OCI-LY3 (cell line): ENCODE results near the gene BEST3.

ENCODE experiments used
- H2AFZ ChIP-seq: fragments of 200-600, 300-600 bp; shearing (Covaris generic); 2 replicates; pipeline ENCODE4 v1.6.0; 2014; ENCODE audit warnings: antibody characterized with exemption, low read depth, low read length
- H3K27ac ChIP-seq: fragments of 200-600, 300-600 bp; sonication (generic); 2 replicates; pipeline ENCODE4 v1.5.1; 2014; ENCODE audit warnings: mild to moderate bottlenecking, low read length, moderate library complexity, mixed read lengths
- H3K27me3 ChIP-seq: fragments of 200-600, 300-600 bp; sonication (generic); 2 replicates; pipeline ENCODE4 v1.6.1; 2014; ENCODE audit warnings: low read depth, low read length, mixed read lengths
- H3K36me3 ChIP-seq: fragments of 200-600, 300-600 bp; sonication (generic); replicated peaks from 2 replicates; pipeline ENCODE3; 2014; ENCODE audit warnings: low read depth, low read length, mixed read lengths
- H3K4me1 ChIP-seq: fragments of 300-600, 200-600 bp; sonication (generic); 2 replicates; pipeline ENCODE4 v1.6.1; 2014; ENCODE audit warnings: low read length, mixed read lengths
- H3K4me2 ChIP-seq: fragments of 200-600, 300-600 bp; sonication (generic); 2 replicates; pipeline ENCODE4 v1.6.1; 2014; ENCODE audit warnings: low read length, mixed read lengths
- H3K4me3 ChIP-seq: fragments of 300-600, 200-600 bp; sonication (generic); 2 replicates; pipeline ENCODE4 v1.5.1; 2014; ENCODE audit warnings: antibody characterized with exemption, mild to moderate bottlenecking, low read length, moderate library complexity
- H3K79me2 ChIP-seq: fragments of 300-600, 200-600 bp; shearing (Covaris generic); 2 replicates; pipeline ENCODE4 v1.6.1; 2014; ENCODE audit warnings: mild to moderate bottlenecking, low read length, mixed read lengths
- H3K9ac ChIP-seq: fragments of 300-600, 200-600 bp; shearing (Covaris generic); 2 replicates; pipeline ENCODE4 v1.6.0; 2014; ENCODE audit warnings: mild to moderate bottlenecking, low read length, moderate library complexity
- H3K9me3 ChIP-seq: fragments of 200-600, 300-600 bp; shearing (Covaris generic); 2 replicates; pipeline ENCODE4 v1.6.1; 2014; ENCODE audit warnings: low read length, mixed read lengths; ENCODE audit not compliant: insufficient read depth
- H4K20me1 ChIP-seq: fragments of 200-600, 300-600 bp; sonication (generic); 2 replicates; pipeline ENCODE4 v1.6.1; 2016; ENCODE audit warnings: low read length, mixed read lengths; ENCODE audit not compliant: insufficient read depth
- CTCF ChIP-seq: fragments of 200-600, 300-600 bp; sonication (generic); IDR thresholded peaks from 2 replicates; pipeline ENCODE4 v1.5.1; 2014; ENCODE audit warnings: antibody characterized with exemption, low read length, low read depth
- EZH2phosphoT487 ChIP-seq: fragments of 200-600 bp; shearing (Covaris generic); IDR thresholded peaks from 2 replicates; pipeline ENCODE4 v1.6.1; 2018; ENCODE audit warnings: antibody characterized with exemption, mixed run types, low read depth

The BEST3 gene

GRCh38 chr12:69688021-69688420 is 11.1 kb downstream of the BEST3 start:
- Histone ChIP-seq H3K9me3 (no peaks in the 10 kb centered on the region), H4K20me1 (no peaks in the 10 kb centered on the region), H3K4me3 (no peak overlapping the region), H3K79me2 (no peaks in the 10 kb centered on the region), H3K9ac (no peak overlapping the region), H3K27ac (no peak overlapping the region), H3K4me1 (peaks cover 52% of the 10 kb centered on the region), H3K4me2 (no peak overlapping the region), H2AFZ (no peak overlapping the region), H3K36me3 (no peaks in the 10 kb centered on the region), H3K27me3 (no peaks in the 10 kb centered on the region)
- no peak for TF ChIP-seq CTCF
- TF ChIP-seq EZH2phosphoT487 = no peak

DNA sequence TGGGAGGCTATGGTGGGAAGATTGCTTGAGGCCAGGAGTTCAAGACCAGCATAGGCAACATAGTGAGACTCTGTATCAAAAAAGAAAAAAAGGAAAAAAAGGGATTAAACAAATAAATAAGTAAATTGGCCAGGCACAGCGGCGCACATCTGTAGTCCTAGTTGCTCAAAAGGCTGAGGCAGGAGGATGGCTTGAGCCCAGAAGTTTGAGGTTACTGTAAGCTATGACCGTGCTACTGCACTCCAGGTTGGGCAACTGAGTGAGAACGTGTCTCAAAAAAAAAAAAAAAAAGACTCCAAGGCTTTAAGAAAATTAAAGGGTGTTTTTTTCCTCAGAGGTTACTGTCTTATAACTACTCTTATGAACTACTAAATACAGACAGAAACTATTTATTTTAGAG is 11.7 kb downstream of the BEST3 start:
- H3K27me3 ChIP-seq = no peaks in the 10 kb centered on the region
- H2AFZ ChIP-seq = no peak overlapping the region
- no peaks in the 10 kb centered on the region for H3K36me3 ChIP-seq
- peak overlapping the region; percentile 25; the same call in 1 of the 2 replicates for H3K9ac ChIP-seq
- H3K27ac ChIP-seq = peak overlapping the region; percentile 80
- H4K20me1 ChIP-seq = no peaks in the 10 kb centered on the region
- H3K9me3 ChIP-seq = no peaks in the 10 kb centered on the region
- peaks cover 52% of the 10 kb centered on the region for H3K4me1 ChIP-seq
- H3K4me3 ChIP-seq = no peak overlapping the region
- TF ChIP-seq CTCF (no peak), EZH2phosphoT487 (no peak)
- H3K4me2 ChIP-seq = peak overlapping the region; percentile 56; the same call in 1 of the 2 replicates
- no peaks in the 10 kb centered on the region for H3K79me2 ChIP-seq

- Histone ChIP-seq H3K4me3 (no peak overlapping the region), H4K20me1 (no peaks in the 10 kb centered on the region), H3K4me1 (peaks cover 52% of the 10 kb centered on the region), H3K9ac (peak overlapping the region; percentile 25; the same call in 1 of the 2 replicates), H3K27me3 (no peaks in the 10 kb centered on the region), H3K4me2 (peak overlapping the region; percentile 56), H3K79me2 (no peaks in the 10 kb centered on the region), H3K9me3 (no peaks in the 10 kb centered on the region), H3K36me3 (no peaks in the 10 kb centered on the region), H3K27ac (peak overlapping the region; percentile 80), H2AFZ (no peak overlapping the region)
- TF ChIP-seq EZH2phosphoT487 = no peak
- TF ChIP-seq CTCF = no peak
Measured at GRCh38 chr12:69686731-69687130, 12.4 kb downstream of the BEST3 start.

GRCh38 chr12:69685810-69686209 is 13.3 kb downstream of the BEST3 start:
- Histone ChIP-seq H3K27me3 (no peaks in the 10 kb centered on the region), H4K20me1 (no peaks in the 10 kb centered on the region), H3K79me2 (no peaks in the 10 kb centered on the region), H3K9me3 (no peaks in the 10 kb centered on the region), H3K4me1 (peaks cover 52% of the 10 kb centered on the region), H3K4me2 (peak overlapping the region; percentile 56), H3K27ac (peak overlapping the region; percentile 80), H3K9ac (no peak overlapping the region; the same call in 1 of the 2 replicates), H2AFZ (peak overlapping the region; percentile 49; the same call in 1 of the 2 replicates), H3K36me3 (no peaks in the 10 kb centered on the region), H3K4me3 (0 out of 2 replicates have a peak overlapping the region, but pooled peaks have one; percentile 4)
- no peak for TF ChIP-seq CTCF
- TF ChIP-seq EZH2phosphoT487 = no peak
